Activated CD8-positive, alpha-beta memory T cell treated with anti-CD3 and anti-CD28 coated beads, Interleukin-2, amount 10 ng/mL, durations not matched to agents 7 days and 5 days (primary cell): ENCODE measurements around the gene GYS1. TPM values are rescaled to one million over a fixed set of nuclear protein-coding genes. Genes with fewer than 3 reads are reported as not detected.
"Not testable (repeated sequence)": the region's sequence is repeated elsewhere in the genome, so short reads cannot be mapped to it uniquely, and the experiment has no call there.

Source experiments
- ATAC-seq: fragments of 150-1000 bp; cut with Tn5 transposase; one replicate; pipeline ENCODE4 v1.10.0; 2021; ENCODE audit warnings: moderate library complexity
- CTCF ChIA-PET: fragments of 350-600 bp; sonication (Branson Sonifier 250); formaldehyde crosslinking; loops from one replicate; lab custom pipeline; 2021; ENCODE audit warnings: antibody characterized with exemption; lab: Charles Lee
- DNase-seq: peaks from one replicate; pipeline ENCODE4 v3.0.0-alpha.2; 2020
- H3K27ac Mint-ChIP-seq: one replicate; pipeline ENCODE4 v1.8.0; 2021; ENCODE audit warnings: mild to moderate bottlenecking, mixed read lengths
- H3K27me3 Mint-ChIP-seq: one replicate; pipeline ENCODE4 v1.8.0; 2021; ENCODE audit warnings: mixed read lengths
- H3K36me3 Mint-ChIP-seq: one replicate; pipeline ENCODE4 v1.8.0; 2021; ENCODE audit warnings: mild to moderate bottlenecking, mixed read lengths
- H3K4me1 Mint-ChIP-seq: one replicate; pipeline ENCODE4 v1.8.0; 2021; ENCODE audit warnings: mixed read lengths
- H3K4me3 Mint-ChIP-seq: one replicate; pipeline ENCODE4 v1.8.0; 2021; ENCODE audit warnings: mild to moderate bottlenecking, moderate library complexity, mixed read lengths
- H3K9me3 Mint-ChIP-seq: one replicate; pipeline ENCODE4 v1.8.0; 2022; ENCODE audit warnings: low read depth, mixed read lengths
- total RNA-seq, 2 experiments: library from RNA; stranded (reverse); gene quantifications; one replicate each; pipeline ENCODE4 v1.2.3, GENCODE V29; 2021

GYS1 gene
- 10 to 100 TPM; 44.0 to 65.5 TPM for total RNA-seq

DNA sequence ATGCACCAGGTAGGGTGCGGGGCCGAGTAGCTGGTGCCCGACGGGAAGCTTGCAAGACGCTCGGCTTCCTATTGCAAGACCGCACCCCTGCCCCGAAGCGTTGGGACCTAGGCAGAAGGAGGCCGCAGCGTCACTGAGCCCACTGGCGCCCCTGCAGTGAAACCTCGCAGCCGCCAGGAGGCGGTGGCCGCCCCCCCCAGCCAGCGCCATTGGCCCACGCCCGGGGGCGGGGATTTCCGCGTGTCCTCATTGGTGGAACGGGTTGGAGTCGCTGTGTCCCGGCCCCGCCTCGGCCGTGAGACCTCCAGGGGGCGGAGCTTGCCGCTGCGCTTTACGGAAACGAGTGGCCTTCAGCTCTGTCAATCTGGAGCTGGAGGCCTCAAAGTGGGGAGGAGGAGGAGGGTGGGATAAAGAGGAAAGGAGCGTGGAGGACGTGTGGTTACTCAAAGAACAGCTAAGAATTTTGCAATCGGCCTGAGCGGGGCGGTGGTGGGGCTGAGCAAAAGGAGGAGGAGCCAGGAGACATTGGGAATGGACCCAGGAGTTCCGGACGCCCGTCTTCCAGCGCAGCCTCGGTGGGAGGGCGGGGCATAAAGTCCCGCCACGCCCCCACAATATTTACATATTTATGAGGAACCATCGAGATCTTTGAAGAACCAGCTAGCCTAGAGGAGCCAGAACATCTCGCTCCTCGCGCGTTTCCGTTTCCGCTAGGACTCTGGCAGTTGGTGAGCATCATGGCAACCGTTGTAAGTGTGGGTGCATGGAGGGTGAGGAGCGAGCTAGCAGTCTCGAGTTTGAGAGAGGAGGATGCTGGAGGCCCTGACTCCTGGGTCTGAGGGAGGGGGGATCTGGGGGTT is at the start of gene GYS1, which contains the start of gene RUVBL2:
TSS of gene GYS1 (minus strand) at position 135 of the 860 bp plus-strand sequence. CDS start 197 bp downstream, outside the sequence.
TSS of gene RUVBL2 (plus strand) at position 713 of the 860 bp plus-strand sequence. CDS start at position 738, 25 bp downstream.
- peak; percentile 99 for DNase-seq
- Mint-ChIP-seq H3K4me1 (peaks cover 41% of the 10 kb centered on the region), H3K36me3 (peaks cover 22% of the 10 kb centered on the region)

DNA sequence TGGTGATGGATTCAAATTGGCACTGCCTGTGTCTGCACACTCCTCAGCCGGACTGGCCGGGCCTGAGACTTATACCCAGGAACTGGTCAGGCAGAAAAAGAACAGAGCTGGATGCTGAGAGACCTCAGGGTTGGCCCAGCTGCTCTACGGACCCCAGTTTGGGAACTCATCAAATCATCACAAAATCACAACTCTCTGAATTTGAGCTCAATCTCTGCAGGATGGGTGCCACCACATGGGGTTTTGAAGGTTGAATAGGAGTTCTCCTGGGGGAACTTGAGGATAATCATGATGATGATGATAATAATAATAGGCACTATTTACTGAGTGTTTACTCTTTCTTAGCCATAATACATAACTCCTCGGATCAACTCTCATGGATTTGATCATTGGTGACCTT is 49.6 kb upstream of the GYS1 start:
- H3K4me3 Mint-ChIP-seq, ATAC-seq, H3K36me3 Mint-ChIP-seq, H3K27ac Mint-ChIP-seq, CTCF ChIA-PET, H3K9me3 Mint-ChIP-seq, H3K27me3 Mint-ChIP-seq, DNase-seq, H3K4me1 Mint-ChIP-seq: not testable (repeated sequence)

More for the DNA sequence above, at the start of gene GYS1, which contains the start of gene RUVBL2:
- Mint-ChIP-seq H3K27me3 (no peaks in the 10 kb centered on the region), H3K9me3 (no peaks in the 10 kb centered on the region), H3K27ac (peak within 1 kb of the TSS; percentile 97), H3K4me3 (peak within 1 kb of the TSS; percentile 89)
- peak; percentile 93 for ATAC-seq
- CTCF ChIA-PET: interaction anchor here (0.5 to 4.1 kb wide), 54 partner anchors 9 to 647 kb away, joined by 3 to 45 read pairs (median 4); partner anchors contain the start of genes BAX, BCAT2, CA11 and CGB2

DNA sequence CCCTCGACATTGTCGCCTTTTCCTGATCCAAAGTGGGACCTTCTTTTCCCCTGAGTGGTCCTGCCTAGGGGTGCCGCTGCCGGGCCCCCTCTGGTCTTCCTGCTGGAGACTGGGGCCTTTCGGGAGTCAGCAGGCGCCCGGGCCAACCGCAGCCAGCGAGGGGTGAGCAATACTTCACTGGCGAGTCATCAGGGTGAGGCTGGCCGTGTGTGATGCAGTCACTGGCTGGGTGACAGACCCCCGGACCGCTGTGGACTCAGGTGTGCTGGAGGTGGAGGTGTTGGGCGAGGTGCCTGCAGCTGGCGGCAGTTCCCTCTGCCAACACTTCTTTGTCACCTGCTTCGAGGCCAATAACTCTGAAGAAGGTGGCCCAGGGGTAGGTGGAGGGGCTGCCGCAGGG is 49.1 kb upstream of the GYS1 start:
- Mint-ChIP-seq H3K27ac (no peak overlapping the region), H3K9me3 (no peaks in the 10 kb centered on the region), H3K36me3 (no peaks in the 10 kb centered on the region), H3K4me3 (no peak overlapping the region), H3K27me3 (no peaks in the 10 kb centered on the region), H3K4me1 (no peaks in the 10 kb centered on the region)
- no peak for ATAC-seq
- CTCF ChIA-PET: no interaction called here
- no peak for DNase-seq

DNA sequence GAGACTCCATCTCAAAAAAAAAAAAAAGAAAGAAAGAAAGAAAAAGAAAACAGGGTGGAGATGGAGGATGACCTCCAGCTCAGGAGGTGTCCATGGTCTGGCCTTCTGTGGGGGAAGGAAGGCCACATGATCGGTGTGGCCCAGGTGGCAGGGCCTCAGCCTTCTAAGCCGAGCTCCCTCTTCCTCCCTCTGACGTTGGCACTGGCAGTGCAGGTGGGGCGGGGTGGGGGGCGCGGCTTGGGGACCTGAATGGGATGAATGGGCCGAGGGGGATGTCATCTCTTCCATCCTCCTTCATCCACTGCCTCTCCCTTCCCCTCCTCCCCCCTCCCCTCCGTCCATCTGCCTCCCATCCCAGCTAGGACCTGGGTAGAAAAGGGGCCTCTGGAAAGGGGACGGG is 46.6 kb upstream of the GYS1 start:
- H3K36me3 Mint-ChIP-seq, ATAC-seq, CTCF ChIA-PET, H3K4me3 Mint-ChIP-seq, H3K27ac Mint-ChIP-seq, DNase-seq, H3K4me1 Mint-ChIP-seq, H3K27me3 Mint-ChIP-seq, H3K9me3 Mint-ChIP-seq: not testable (repeated sequence)

DNA sequence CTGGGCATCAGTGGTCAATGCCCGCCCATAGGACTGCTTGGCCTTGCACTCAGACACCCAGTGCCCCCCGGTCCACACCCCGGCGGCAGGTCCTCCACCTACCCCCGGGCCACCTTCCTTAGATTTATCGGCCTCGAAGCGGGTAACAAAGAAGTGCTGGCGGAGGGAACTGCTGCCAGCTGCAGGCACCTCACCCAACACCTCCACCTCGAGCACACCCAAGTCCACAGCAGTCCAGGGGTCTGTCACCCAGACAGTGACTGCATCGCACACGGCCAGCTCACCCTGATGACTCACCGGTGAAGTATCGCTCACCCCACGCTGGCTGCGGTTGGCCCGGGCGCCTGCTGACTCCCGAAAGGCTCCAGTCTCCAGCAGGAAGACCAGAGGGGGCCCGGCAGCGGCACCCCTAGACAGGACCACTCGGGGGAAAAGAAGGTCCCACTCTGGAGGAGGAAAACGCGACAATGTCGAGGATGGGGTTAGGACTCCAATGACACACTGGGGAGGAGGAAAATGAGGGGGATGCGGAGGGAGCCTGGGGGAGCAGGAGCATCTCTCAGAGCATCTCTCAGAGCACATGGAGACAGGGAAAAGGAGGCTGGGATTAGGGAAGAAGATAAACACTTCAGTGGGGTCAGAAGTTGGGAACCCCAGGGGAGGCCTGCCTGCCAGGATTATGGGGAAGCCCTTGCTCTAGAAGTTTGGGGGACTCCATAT is 45.6 kb upstream of the GYS1 start:
- H3K4me1 Mint-ChIP-seq, H3K27me3 Mint-ChIP-seq, DNase-seq, ATAC-seq, H3K4me3 Mint-ChIP-seq, H3K27ac Mint-ChIP-seq, H3K9me3 Mint-ChIP-seq, H3K36me3 Mint-ChIP-seq, CTCF ChIA-PET: not testable (repeated sequence)

DNA sequence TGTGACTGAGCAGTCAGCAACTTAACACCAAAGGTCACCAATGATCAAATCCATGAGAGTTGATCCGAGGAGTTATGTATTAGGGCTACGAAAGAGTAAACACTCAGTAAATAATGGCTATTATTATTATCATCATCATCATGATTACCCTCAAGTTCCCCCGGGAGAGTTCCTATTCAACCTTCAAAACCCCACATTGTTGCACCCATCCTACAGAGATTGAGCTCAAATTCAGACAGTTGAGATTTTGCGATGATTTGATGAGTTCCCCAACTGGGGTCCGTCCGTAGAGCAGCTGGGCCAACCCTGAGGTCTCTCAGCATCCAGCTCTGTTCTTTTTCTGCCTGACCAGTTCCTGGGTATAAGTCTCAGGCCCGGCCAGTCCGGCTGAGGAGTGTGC is 45.0 kb upstream of the GYS1 start:
- H3K27me3 Mint-ChIP-seq, H3K27ac Mint-ChIP-seq, H3K4me3 Mint-ChIP-seq, H3K9me3 Mint-ChIP-seq, DNase-seq, H3K4me1 Mint-ChIP-seq, H3K36me3 Mint-ChIP-seq, CTCF ChIA-PET, ATAC-seq: not testable (repeated sequence)

DNA sequence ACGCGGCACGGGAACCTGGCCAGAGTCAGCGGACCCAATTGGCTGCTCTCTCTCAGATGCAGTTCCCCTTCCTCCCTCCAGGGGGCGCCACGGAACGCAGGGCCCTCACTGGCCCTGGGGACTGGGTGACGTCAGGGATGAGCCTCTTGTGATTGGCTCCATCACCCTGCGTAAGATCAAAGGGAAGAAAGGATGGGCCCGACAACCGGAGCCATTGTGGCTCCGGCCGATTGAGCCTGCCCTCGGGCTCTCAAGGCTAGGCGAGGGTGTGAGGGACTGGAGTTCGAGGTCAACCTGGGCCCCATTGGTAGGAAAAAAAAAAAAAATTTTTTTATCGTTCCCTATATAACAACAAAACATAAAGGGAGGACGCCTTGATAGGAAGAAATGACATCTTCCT is 43.7 kb upstream of the GYS1 start, which contains the start of gene CGB1:
TSS of gene CGB1 (minus strand) at position 81 of the 400 bp plus-strand sequence. CDS start 184 bp downstream, outside the sequence.
- H3K36me3 Mint-ChIP-seq, H3K9me3 Mint-ChIP-seq, H3K4me1 Mint-ChIP-seq, CTCF ChIA-PET, H3K27ac Mint-ChIP-seq, H3K4me3 Mint-ChIP-seq, H3K27me3 Mint-ChIP-seq: not testable (repeated sequence)
- ATAC-seq: peak; percentile 60
- DNase-seq: peak; percentile 67

DNA sequence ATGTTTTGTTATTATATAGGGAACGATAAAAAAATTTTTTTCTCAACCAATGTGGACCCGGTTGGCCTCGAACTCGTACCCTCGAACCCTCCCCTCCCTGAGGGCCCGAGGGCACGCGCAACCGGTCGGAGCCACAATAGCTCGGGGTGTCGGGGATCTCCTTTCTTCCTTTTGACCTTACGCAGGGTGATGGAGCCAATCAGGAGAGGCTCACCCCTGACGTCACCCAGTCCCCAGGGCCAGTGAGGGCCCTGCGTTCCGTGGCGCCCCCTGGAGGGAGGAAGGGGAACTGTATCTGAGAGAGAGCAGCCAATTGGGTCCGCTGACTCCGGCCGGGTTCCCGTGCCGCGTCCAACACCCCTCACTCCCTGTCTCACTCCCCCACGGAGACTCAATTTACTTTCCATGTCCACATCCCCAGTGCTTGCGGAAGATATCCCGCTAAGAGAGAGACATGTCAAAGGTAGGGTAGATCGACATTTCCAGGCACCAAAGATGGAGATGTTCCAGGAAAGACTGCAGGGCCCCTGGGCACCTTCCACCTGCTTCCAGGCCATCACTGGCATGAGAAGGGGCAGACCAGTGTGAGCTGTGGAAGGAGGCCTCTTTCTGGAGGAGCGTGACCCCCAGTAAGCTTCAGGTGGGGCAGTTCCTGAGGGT is 38.7 kb upstream of the GYS1 start, which contains the start of gene CGB2:
TSS of gene CGB2 (plus strand) at position 249 of the 660 bp plus-strand sequence. CDS start at position 455, 206 bp downstream.
- H3K4me3 Mint-ChIP-seq: peak within 1 kb of the TSS; percentile 17
- ATAC-seq (peak; percentile 85), DNase-seq (peak; percentile 83)
- CTCF ChIA-PET: interaction anchor here (1.2 to 1.4 kb wide), 3 partner anchors 38 to 236 kb away, joined by 3 to 4 read pairs (median 3); partner anchors contain the start of gene RUVBL2
- not testable (repeated sequence) for H3K4me1 Mint-ChIP-seq, H3K36me3 Mint-ChIP-seq, H3K27me3 Mint-ChIP-seq, H3K27ac Mint-ChIP-seq, H3K9me3 Mint-ChIP-seq

DNA sequence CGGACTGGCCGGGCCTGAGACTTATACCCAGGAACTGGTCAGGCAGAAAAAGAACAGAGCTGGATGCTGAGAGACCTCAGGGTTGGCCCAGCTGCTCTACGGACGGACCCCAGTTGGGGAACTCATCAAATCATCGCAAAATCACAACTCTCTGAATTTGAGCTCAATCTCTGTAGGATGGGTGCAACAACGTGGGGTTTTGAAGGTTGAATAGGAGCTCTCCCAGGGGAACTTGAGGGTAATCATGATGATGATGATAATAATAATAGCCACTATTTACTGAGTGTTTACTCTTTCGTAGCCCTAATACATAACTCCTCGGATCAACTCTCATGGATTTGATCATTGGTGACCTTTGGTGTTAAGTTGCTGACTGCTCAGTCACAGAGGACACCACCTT is 37.2 kb upstream of the GYS1 start:
- H3K9me3 Mint-ChIP-seq: not testable (repeated sequence)

DNA sequence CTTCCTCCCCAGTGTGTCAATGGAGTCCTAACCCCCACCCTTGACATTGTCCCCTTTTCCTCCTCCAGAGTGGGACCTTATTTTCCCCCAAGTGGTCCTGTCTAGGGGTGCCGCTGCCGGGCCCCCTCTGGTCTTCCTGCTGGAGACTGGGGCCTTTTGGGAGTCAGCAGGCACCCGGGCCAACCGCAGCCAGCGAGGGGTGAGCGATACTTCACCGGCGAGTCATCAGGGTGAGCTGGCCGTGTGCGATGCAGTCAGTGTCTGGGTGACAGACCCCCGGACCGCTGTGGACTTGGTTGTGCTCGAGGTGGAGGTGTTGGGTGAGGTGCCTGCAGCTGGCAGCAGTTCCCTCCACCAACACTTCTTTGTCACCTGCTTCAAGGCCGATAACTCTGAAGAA is 36.6 kb upstream of the GYS1 start:
- H3K4me1 Mint-ChIP-seq, H3K4me3 Mint-ChIP-seq, H3K27me3 Mint-ChIP-seq, H3K36me3 Mint-ChIP-seq, ATAC-seq, DNase-seq, H3K27ac Mint-ChIP-seq, CTCF ChIA-PET, H3K9me3 Mint-ChIP-seq: not testable (repeated sequence)

More for the DNA sequence above, 37.2 kb upstream of the GYS1 start:
- H3K27me3 Mint-ChIP-seq, ATAC-seq, H3K27ac Mint-ChIP-seq, CTCF ChIA-PET, H3K4me3 Mint-ChIP-seq, H3K36me3 Mint-ChIP-seq, DNase-seq, H3K4me1 Mint-ChIP-seq: not testable (repeated sequence)

DNA sequence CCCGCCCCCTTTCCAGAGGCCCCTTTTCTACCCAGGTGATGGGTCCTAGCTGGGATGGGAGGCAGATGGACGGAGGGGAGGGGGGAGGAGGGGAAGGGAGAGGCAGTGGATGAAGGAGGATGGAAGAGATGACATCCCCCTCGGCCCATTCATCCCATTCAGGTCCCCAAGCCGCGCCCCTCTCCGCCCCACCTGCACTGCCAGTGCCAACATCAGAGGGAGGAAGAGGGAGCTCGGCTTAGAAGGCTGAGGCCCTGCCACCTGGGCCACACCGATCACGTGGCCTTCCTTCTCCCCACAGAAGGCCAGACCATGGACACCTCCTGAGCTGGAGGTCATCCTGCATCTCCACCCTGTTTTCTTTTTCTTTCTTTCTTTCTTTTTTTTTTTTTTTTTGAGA is 35.6 kb upstream of the GYS1 start:
- H3K36me3 Mint-ChIP-seq, H3K4me3 Mint-ChIP-seq, DNase-seq, H3K4me1 Mint-ChIP-seq, H3K9me3 Mint-ChIP-seq, H3K27me3 Mint-ChIP-seq, ATAC-seq, H3K27ac Mint-ChIP-seq, CTCF ChIA-PET: not testable (repeated sequence)

DNA sequence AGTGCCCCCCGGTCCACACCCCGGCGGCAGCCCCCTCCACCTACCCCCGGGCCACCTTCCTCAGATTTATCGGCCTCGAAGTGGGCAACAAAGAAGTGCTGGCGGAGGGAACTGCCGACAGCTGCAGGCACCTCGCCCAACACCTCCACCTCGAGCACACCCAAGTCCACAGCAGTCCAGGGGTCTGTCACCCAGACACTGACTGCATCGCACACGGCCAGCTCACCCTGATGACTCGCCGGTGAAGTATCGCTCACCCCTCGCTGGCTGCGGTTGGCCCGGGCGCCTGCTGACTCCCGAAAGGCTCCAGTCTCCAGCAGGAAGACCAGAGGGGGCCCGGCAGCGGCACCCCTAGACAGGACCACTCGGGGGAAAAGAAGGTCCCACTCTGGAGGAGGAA is 32.5 kb upstream of the GYS1 start:
- DNase-seq, H3K27ac Mint-ChIP-seq, ATAC-seq, CTCF ChIA-PET, H3K4me3 Mint-ChIP-seq, H3K27me3 Mint-ChIP-seq, H3K36me3 Mint-ChIP-seq, H3K9me3 Mint-ChIP-seq: not testable (repeated sequence)
- H3K4me1 Mint-ChIP-seq: peaks cover 14% of the 10 kb centered on the region

DNA sequence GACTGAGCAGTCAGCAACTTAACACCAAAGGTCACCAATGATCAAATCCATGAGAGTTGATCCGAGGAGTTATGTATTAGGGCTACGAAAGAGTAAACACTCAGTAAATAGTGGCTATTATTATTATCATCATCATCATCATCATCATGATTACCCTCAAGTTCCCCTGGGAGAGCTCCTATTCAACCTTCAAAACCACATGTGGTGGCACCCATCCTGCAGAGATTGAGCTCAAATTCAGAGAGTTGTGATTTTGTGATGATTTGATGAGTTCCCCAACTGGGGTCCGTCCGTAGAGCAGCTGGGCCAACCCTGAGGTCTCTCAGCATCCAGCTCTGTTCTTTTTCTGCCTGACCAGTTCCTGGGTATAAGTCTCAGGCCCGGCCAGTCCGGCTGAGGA is 32.0 kb upstream of the GYS1 start:
- DNase-seq, H3K27ac Mint-ChIP-seq, H3K27me3 Mint-ChIP-seq, CTCF ChIA-PET, H3K36me3 Mint-ChIP-seq, H3K9me3 Mint-ChIP-seq, ATAC-seq, H3K4me3 Mint-ChIP-seq: not testable (repeated sequence)
- peaks cover 19% of the 10 kb centered on the region for H3K4me1 Mint-ChIP-seq
